Ovary (tissue), 9 donors: ENCODE measurements around the gene TYW1B. TPM values are rescaled to one million over a fixed set of nuclear protein-coding genes. Genes with fewer than 3 reads are reported as not detected.
"Not testable (repeated sequence)": the region's sequence is repeated elsewhere in the genome, so short reads cannot be mapped to it uniquely, and the experiment has no call there.

Source experiments
- DNase-seq, 5 donors: peaks; one replicate each; pipeline ENCODE4 v3.0.0-alpha.2; 2019 to 2020
- H3K27ac ChIP-seq, 2 donors: fragments of 200-600 bp; one replicate each; pipeline versions ENCODE4 v1.5.1 to v1.8.0; 2019 to 2022
- H3K27me3 ChIP-seq: fragments of 200-600 bp; one replicate; pipeline ENCODE4 v1.8.0; 2022
- H3K36me3 ChIP-seq: fragments of 200-600 bp; sonication (generic); one replicate; pipeline ENCODE4 v1.5.1; 2019
- H3K4me1 ChIP-seq: one replicate; pipeline ENCODE4 v1.8.1; 2013; ENCODE audit warnings: mild to moderate bottlenecking, moderate library complexity; ENCODE audit not compliant: insufficient read depth
- H3K4me3 ChIP-seq: fragments of 200-600 bp; sonication (generic); one replicate; pipeline ENCODE4 v1.5.1; 2017
- H3K9me3 ChIP-seq, 2 donors: fragments of 200-600 bp in 1 of 2; sonication (generic) in 1 of 2; one replicate each; pipeline versions ENCODE4 v1.5.1 to v1.8.1; 2013 to 2019; ENCODE audit warnings: mild to moderate bottlenecking in 1 of 2, moderate library complexity in 1 of 2
- CTCF ChIP-seq, 3 donors: fragments of 450-650 bp in 2 of 3; fragments of 200-600 bp in 1 of 3; IDR thresholded peaks; one replicate each; pipeline versions ENCODE4 v1.5.1 to v1.8.0; 2016 to 2022; ENCODE audit warnings: antibody characterized with exemption in 3 of 3, mild to moderate bottlenecking in 1 of 3
- EP300 ChIP-seq: sonication (generic); formaldehyde crosslinking; IDR thresholded peaks from one replicate; pipeline ENCODE4 v1.6.1; 2017; ENCODE audit warnings: antibody characterized with exemption
- POLR2A ChIP-seq: fragments of 450-650 bp; IDR thresholded peaks from one replicate; pipeline ENCODE4 v1.6.1; 2017; ENCODE audit warnings: antibody characterized with exemption, mild to moderate bottlenecking, moderate library complexity
- WGBS, 3 donors: extraction: QIAGEN DNeasy Blood & Tissue Kit in 1 of 3; methylation state at CpG; one replicate each; pipeline versions ENCODE4 v1.1.5 to v1.1.7; 2013 to 2017; 5-methylcytosine and 5-hydroxymethylcytosine counted together
- intact Hi-C, 4 donors: fragments of 100-400 bp; cut with DNase I; formaldehyde crosslinking; loops; one replicate each; pipeline versions ENCODE4 v1.11.0 to v1.15.1; 2022 to 2023
- polyA plus RNA-seq, 2 donors: library from polyadenylated mRNA; stranded (reverse); fragments of 200-250 nt in 1 of 2; fragments of 350-450 nt in 1 of 2; fragmentation: Illumina TruSeq in 1 of 2; extraction: RNeasy Lipid Tissue Mini Kit (QIAGEN cat#74804) in 1 of 2; gene quantifications; one replicate each; pipeline ENCODE4 v1.2.3, GENCODE V29; 2013 to 2014
- total RNA-seq, 7 donors: library from RNA; depleted of rRNA in 2 of 7; stranded (reverse); fragments of >200 nt in 2 of 7; fragmentation: NEBNext Ultra II Directional in 3 of 7; extraction: Animal tissue kit (Norgen Biotek cat#: 25700) in 3 of 7; gene quantifications; one replicate each; pipeline versions ENCODE4 v1.1.0 to v1.2.4, GENCODE V29; 2016 to 2023
- donor health status: DM: no; HTN: no; CAD: no; lungs with moderate emphysema.
- donor health status: DM: no; HTN: no; CAD: no.
- donor health status: Bipolar disorder and iron deficiency.
- donor health status: DM: yes; HTN: yes; CAD: no.
- donor health status: DM: no; HTN: no; CAD: no.
- donor health status: DM: yes; HTN: yes; CAD: no.

TYW1B gene
- total and polyA plus RNA-seq, 9 donors: 2.5 to 7.6 (median 3.0) TPM

GRCh38 chr7:72577107-72577506, 250.9 kb downstream of the TYW1B start:
- intact Hi-C loops: no loop called here

GRCh38 chr7:72561988-72562387, 266.0 kb downstream of the TYW1B start:
- H3K36me3 ChIP-seq, H3K27ac ChIP-seq, H3K9me3 ChIP-seq, H3K27me3 ChIP-seq, H3K4me1 ChIP-seq, DNase-seq, intact Hi-C loops, H3K4me3 ChIP-seq: not testable (repeated sequence)
- 93 to 98% (median 94%) methylated on average over 3 of the region's 3 CpGs for WGBS, 3 donors

More at GRCh38 chr7:72577107-72577506, 250.9 kb downstream of the TYW1B start:
- Histone ChIP-seq H3K4me1 (no peaks in the 10 kb centered on the region), H3K36me3 (no peaks in the 10 kb centered on the region), H3K9me3 (no peaks in the 10 kb centered on the region), H3K27me3 (no peaks in the 10 kb centered on the region), H3K4me3 (no peak overlapping the region), H3K27ac (no peak overlapping the region)
- no peak for TF ChIP-seq POLR2A
- TF ChIP-seq CTCF (IDR thresholded peaks at IDR 0.05): no peak
- TF ChIP-seq EP300: no peak
- 96 to 98% (median 96%) methylated on average over 2 of the region's 2 CpGs for WGBS, 3 donors
- DNase-seq: no peak

GRCh38 chr7:72559546-72559945, 268.5 kb downstream of the TYW1B start:
- not testable (repeated sequence) for DNase-seq, H3K27me3 ChIP-seq, H3K27ac ChIP-seq, H3K9me3 ChIP-seq, H3K4me3 ChIP-seq, H3K4me1 ChIP-seq, H3K36me3 ChIP-seq
- intact Hi-C loops: loop anchor here in 1 of 4 donors (10.0 kb wide), 1 partner anchor 95 kb away; no protein-coding TSS in a partner anchor
- 77 to 94% (median 93%) methylated on average over 3 of the region's 4 CpGs for WGBS, 3 donors

- intact Hi-C loops: loop anchor here in 1 of 4 donors (10.0 kb wide), 1 partner anchor 92 kb away; no protein-coding TSS in a partner anchor
- H3K27me3 ChIP-seq, H3K4me3 ChIP-seq, H3K36me3 ChIP-seq, DNase-seq, H3K27ac ChIP-seq, H3K9me3 ChIP-seq, H3K4me1 ChIP-seq: not testable (repeated sequence)
- 48 to 56% (median 52%) methylated on average over 4 of the region's 4 CpGs for WGBS, 3 donors
Measured at GRCh38 chr7:72556733-72557132, 271.3 kb downstream of the TYW1B start.

- not testable (repeated sequence) for DNase-seq, H3K27ac ChIP-seq, H3K4me1 ChIP-seq, H3K27me3 ChIP-seq, H3K4me3 ChIP-seq, H3K9me3 ChIP-seq, H3K36me3 ChIP-seq
- intact Hi-C loops: loop anchor here in 1 of 4 donors (10.0 kb wide), 1 partner anchor 90 kb away; no protein-coding TSS in a partner anchor
- WGBS, 3 donors: 88 to 92% (median 92%) methylated on average over 6 of the region's 6 CpGs
Measured at GRCh38 chr7:72555238-72555637, 272.8 kb downstream of the TYW1B start.

GRCh38 chr7:72554401-72554800, 273.6 kb downstream of the TYW1B start:
- DNase-seq, H3K9me3 ChIP-seq: not testable (repeated sequence)
- intact Hi-C loops: loop anchor here in 1 of 4 donors (10.0 kb wide), 1 partner anchor 90 kb away; no protein-coding TSS in a partner anchor

GRCh38 chr7:72550454-72550853, 277.5 kb downstream of the TYW1B start:
- intact Hi-C loops: loop anchor here in 1 of 4 donors (10.0 kb wide), 1 partner anchor 86 kb away; no protein-coding TSS in a partner anchor
- H3K4me1 ChIP-seq, H3K36me3 ChIP-seq, DNase-seq, H3K27ac ChIP-seq, H3K27me3 ChIP-seq, H3K4me3 ChIP-seq, H3K9me3 ChIP-seq: not testable (repeated sequence)

More at GRCh38 chr7:72554401-72554800, 273.6 kb downstream of the TYW1B start:
- H3K36me3 ChIP-seq, H3K27me3 ChIP-seq, H3K4me3 ChIP-seq, H3K4me1 ChIP-seq, H3K27ac ChIP-seq: not testable (repeated sequence)
- 77 to 86% (median 82%) methylated on average over 5 of the region's 5 CpGs for WGBS, 3 donors

- DNase-seq, H3K36me3 ChIP-seq, H3K27ac ChIP-seq, H3K4me1 ChIP-seq, H3K9me3 ChIP-seq, intact Hi-C loops, H3K27me3 ChIP-seq, H3K4me3 ChIP-seq: not testable (repeated sequence)
- WGBS, 3 donors: 11 to 14% (median 12%) methylated on average over 9 of the region's 9 CpGs
Measured at GRCh38 chr7:72546586-72547237, 281.3 kb downstream of the TYW1B start.

GRCh38 chr7:72544531-72544930, 283.5 kb downstream of the TYW1B start:
- H3K4me1 ChIP-seq, H3K36me3 ChIP-seq, H3K9me3 ChIP-seq, intact Hi-C loops, H3K27ac ChIP-seq, DNase-seq, H3K4me3 ChIP-seq, H3K27me3 ChIP-seq: not testable (repeated sequence)
- WGBS, 3 donors: 76 to 77% (median 77%) methylated on average over 2 of the region's 2 CpGs
